Uterus (tissue), 4 donors: ENCODE measurements around the gene FKBP2. TPM values are rescaled to one million over a fixed set of nuclear protein-coding genes. Genes with fewer than 3 reads are reported as not detected.

ENCODE experiments used
- DNase-seq, 2 donors: peaks; one replicate each; pipeline ENCODE4 v3.0.0-alpha.2; 2019 to 2020
- H3K27ac ChIP-seq, 2 donors: fragments of 200-600 bp; sonication (generic); 1 replicate in 1 of 2; 2 replicates in 1 of 2; pipeline ENCODE4 v1.5.1; 2016 to 2018
- H3K27me3 ChIP-seq, 2 donors: fragments of 200-600 bp; sonication (generic); one replicate each; pipeline ENCODE4 v1.5.1; 2018 to 2019; ENCODE audit warnings: control low read depth in 1 of 2
- H3K36me3 ChIP-seq, 2 donors: fragments of 200-600 bp; sonication (generic); one replicate each; pipeline ENCODE4 v1.5.1; 2019; ENCODE audit warnings: control low read depth in 1 of 2
- H3K4me1 ChIP-seq, 2 donors: fragments of 200-600 bp; sonication (generic); one replicate each; pipeline ENCODE4 v1.5.1; 2018 to 2019; ENCODE audit warnings: control low read depth in 1 of 2
- H3K4me3 ChIP-seq, 2 donors: fragments of 200-600 bp; sonication (generic); 1 replicate in 1 of 2; 2 replicates in 1 of 2; pipeline ENCODE4 v1.5.1; 2018 to 2019; ENCODE audit warnings: mild to moderate bottlenecking in 1 of 2
- H3K9me3 ChIP-seq, 2 donors: fragments of 200-600 bp; sonication (generic); one replicate each; pipeline ENCODE4 v1.5.1; 2019; ENCODE audit warnings: control low read depth in 1 of 2
- CTCF ChIP-seq, 4 experiments: fragments of 200-600 bp in 2 of 4; fragments of 450-650 bp in 2 of 4; sonication (generic) in 2 of 4; IDR thresholded peaks; one replicate each; pipeline ENCODE4 v1.5.1; 2016 to 2019; ENCODE audit warnings: antibody characterized with exemption in 4 of 4, mild to moderate bottlenecking in 2 of 4, moderate library complexity in 1 of 4
- POLR2A ChIP-seq, 2 donors: fragments of 450-650 bp; IDR thresholded peaks; one replicate each; pipeline ENCODE4 v1.6.1; 2016; ENCODE audit warnings: antibody characterized with exemption in 2 of 2, mild to moderate bottlenecking in 1 of 2, moderate library complexity in 1 of 2
- intact Hi-C: fragments of 100-400 bp; cut with DNase I; formaldehyde crosslinking; loops from one replicate; pipeline ENCODE4 v1.15.1; 2023; ENCODE audit warnings: low total_unique reads
- total RNA-seq, 4 donors: library from RNA; depleted of rRNA in 3 of 4; stranded (reverse); fragments of >200 nt in 3 of 4; gene quantifications; one replicate each; pipeline versions ENCODE4 v1.1.0 to v1.2.4, GENCODE V29; 2014 to 2023
- donor health status: DM: yes; HTN: yes; CAD: no.

The FKBP2 gene
- total RNA-seq, 4 donors from 2014 or later, result 22.3 to 74.0 (median 37.7) TPM

- TF ChIP-seq CTCF (IDR thresholded peaks at IDR 0.05) (no peak), POLR2A (IDR thresholded peaks at IDR 0.05) (no peak)
- Histone ChIP-seq H3K4me1 (peaks cover 0 to 14% of the 10 kb centered on the region in 2 donors), H3K4me3 (no peak overlapping the region), H3K9me3 (no peaks in the 10 kb centered on the region), H3K36me3 (no peaks in the 10 kb centered on the region), H3K27me3 (peaks cover 5 to 21% of the 10 kb centered on the region in 2 donors), H3K27ac (no peak overlapping the region)
- DNase-seq, result no peak
- intact Hi-C loops, result no loop called here
Measured at GRCh38 chr11:64292460-64293254, 51.8 kb downstream of the FKBP2 start.

Other genes starting within 250 kb of the FKBP2 start
- gene FLRT1, start 205.2 kb upstream of the FKBP2 start, total RNA-seq, result 1 to 10 TPM in 2 of 4 donors, under 1 TPM in 1, not detected in 1; 0.26 to 7.3 (median 1.9) TPM
- gene MACROD1, start 75.0 kb upstream of the FKBP2 start, total RNA-seq, result 10 to 100 TPM in 1 of 4 donors, 1 to 10 TPM in 3; 1.8 to 27.1 (median 6.6) TPM
- 100 to 1,000 TPM in 1 of 4 donors, 10 to 100 TPM in 3; 20.9 to 101 (median 83.8) TPM for gene STIP1, start 54.9 kb upstream of the FKBP2 start, total RNA-seq
- 10 to 100 TPM in 2 of 4 donors, 1 to 10 TPM in 2; 3.1 to 50.3 (median 9.3) TPM for gene FERMT3, start 34.4 kb upstream of the FKBP2 start, total RNA-seq
- gene TRPT1, start 14.9 kb upstream of the FKBP2 start, total RNA-seq, result 10 to 100 TPM in 3 of 4 donors, 1 to 10 TPM in 1; 7.2 to 42.9 (median 18.7) TPM
- 10 to 100 TPM; 10.8 to 44.9 (median 34.0) TPM for gene NUDT22, start 14.8 kb upstream of the FKBP2 start, total RNA-seq
- 10 to 100 TPM in 2 of 4 donors, 1 to 10 TPM in 1, not detected in 1; 7.9 to 28.6 (median 16.6) TPM for gene DNAJC4, start 10.5 kb upstream of the FKBP2 start, total RNA-seq
- gene VEGFB, start 6.5 kb upstream of the FKBP2 start, total RNA-seq, result 100 to 1,000 TPM in 1 of 4 donors, 10 to 100 TPM in 3; 20.0 to 120 (median 26.0) TPM
- 10 to 100 TPM in 3 of 4 donors, 1 to 10 TPM in 1; 9.5 to 63.4 (median 28.3) TPM for gene PPP1R14B, start 5.8 kb downstream of the FKBP2 start, total RNA-seq
- 10 to 100 TPM in 3 of 4 donors, 1 to 10 TPM in 1; 10.0 to 39.5 (median 21.8) TPM for gene PLCB3, start 10.4 kb downstream of the FKBP2 start, total RNA-seq
- 10 to 100 TPM; 54.8 to 72.9 (median 62.0) TPM for gene BAD, start 43.6 kb downstream of the FKBP2 start, total RNA-seq
- gene GPR137, start 44.8 kb downstream of the FKBP2 start, total RNA-seq, result 10 to 100 TPM in 2 of 4 donors, 1 to 10 TPM in 1, under 1 TPM in 1; 0.51 to 32.3 (median 10.6) TPM
- under 1 TPM in 2 of 4 donors, not detected in 2; 0.61 to 0.76 TPM for gene KCNK4, start 50.2 kb downstream of the FKBP2 start, total RNA-seq
- gene CATSPERZ, start 59.3 kb downstream of the FKBP2 start, total RNA-seq, result not detected
- 10 to 100 TPM; 12.1 to 49.2 (median 17.5) TPM for gene ESRRA, start 64.4 kb downstream of the FKBP2 start, total RNA-seq
- gene TRMT112, start 76.5 kb downstream of the FKBP2 start, total RNA-seq, result 100 to 1,000 TPM; 200 to 462 (median 323) TPM
- gene PRDX5, start 77.0 kb downstream of the FKBP2 start, total RNA-seq, result 100 to 1,000 TPM in 3 of 4 donors, 10 to 100 TPM in 1; 97.1 to 156 (median 113) TPM
- gene CCDC88B, start 99.1 kb downstream of the FKBP2 start, total RNA-seq, result 1 to 10 TPM in 3 of 4 donors, under 1 TPM in 1; 0.29 to 5.7 (median 2.9) TPM
- gene RPS6KA4, start 118.1 kb downstream of the FKBP2 start, total RNA-seq, result 10 to 100 TPM in 3 of 4 donors, 1 to 10 TPM in 1; 2.4 to 37.4 (median 29.3) TPM